Measurements from ENCODE around the gene INPP4B. TPM values are rescaled to one million over a fixed set of nuclear protein-coding genes. Genes with fewer than 3 reads are reported as not detected.
A peak's percentile ranks its signal among the peaks of the same experiment; 100 is the strongest.

Gene INPP4B
- total RNA-seq, 2 donors from 2014 or later = 8.2 to 16.6 TPM

DNA sequence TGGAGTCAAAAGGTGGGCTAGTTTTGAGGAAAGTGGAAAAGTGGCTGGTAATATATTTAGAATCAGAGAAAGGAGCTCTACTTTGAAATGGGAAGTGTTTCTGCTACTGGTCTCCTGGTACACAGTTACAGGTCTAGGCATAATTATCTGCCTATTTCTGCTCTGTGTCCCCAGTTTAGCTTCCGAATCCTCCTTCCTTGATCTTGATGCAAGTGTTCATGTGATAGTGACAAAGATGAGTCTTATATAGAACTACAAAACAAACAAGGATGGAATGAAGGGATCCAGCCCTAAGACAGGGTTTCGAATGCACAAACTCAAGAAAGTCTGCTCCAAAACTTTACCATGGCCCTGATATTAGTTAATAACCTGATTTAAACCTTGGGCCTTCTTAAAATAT lies 580.2 kb downstream of the INPP4B start:
- intact Hi-C loops (cut with DNase I) = no loop called here
- peak overlapping the region; percentile 45 to 70 (median 52) for H3K27ac ChIP-seq
- peaks cover 25% of the 10 kb centered on the region for H3K4me1 ChIP-seq
- no peaks in the 10 kb centered on the region for H3K9me3 ChIP-seq
- 87 to 95% methylated on average over 2 of the region's 2 CpGs for WGBS, 2 donors
- no peak for TF ChIP-seq POLR2A (IDR thresholded peaks at IDR 0.05)
- TF ChIP-seq, protein P1, sequence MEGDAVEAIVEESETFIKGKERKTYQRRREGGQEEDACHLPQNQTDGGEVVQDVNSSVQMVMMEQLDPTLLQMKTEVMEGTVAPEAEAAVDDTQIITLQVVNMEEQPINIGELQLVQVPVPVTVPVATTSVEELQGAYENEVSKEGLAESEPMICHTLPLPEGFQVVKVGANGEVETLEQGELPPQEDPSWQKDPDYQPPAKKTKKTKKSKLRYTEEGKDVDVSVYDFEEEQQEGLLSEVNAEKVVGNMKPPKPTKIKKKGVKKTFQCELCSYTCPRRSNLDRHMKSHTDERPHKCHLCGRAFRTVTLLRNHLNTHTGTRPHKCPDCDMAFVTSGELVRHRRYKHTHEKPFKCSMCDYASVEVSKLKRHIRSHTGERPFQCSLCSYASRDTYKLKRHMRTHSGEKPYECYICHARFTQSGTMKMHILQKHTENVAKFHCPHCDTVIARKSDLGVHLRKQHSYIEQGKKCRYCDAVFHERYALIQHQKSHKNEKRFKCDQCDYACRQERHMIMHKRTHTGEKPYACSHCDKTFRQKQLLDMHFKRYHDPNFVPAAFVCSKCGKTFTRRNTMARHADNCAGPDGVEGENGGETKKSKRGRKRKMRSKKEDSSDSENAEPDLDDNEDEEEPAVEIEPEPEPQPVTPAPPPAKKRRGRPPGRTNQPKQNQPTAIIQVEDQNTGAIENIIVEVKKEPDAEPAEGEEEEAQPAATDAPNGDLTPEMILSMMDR (IDR thresholded peaks at IDR 0.05) = no peak
- H3K36me3 ChIP-seq (replicated peaks in 1 of 2; ENCODE audit: insufficient read depth in 1 of 2, low read depth in 2 of 2) = no peaks in the 10 kb centered on the region
- ATAC-seq = peak; percentile 16
- no peaks in the 10 kb centered on the region for H3K27me3 ChIP-seq
- no peak overlapping the region for H3K4me3 ChIP-seq
- no peak for DNase-seq

DNA sequence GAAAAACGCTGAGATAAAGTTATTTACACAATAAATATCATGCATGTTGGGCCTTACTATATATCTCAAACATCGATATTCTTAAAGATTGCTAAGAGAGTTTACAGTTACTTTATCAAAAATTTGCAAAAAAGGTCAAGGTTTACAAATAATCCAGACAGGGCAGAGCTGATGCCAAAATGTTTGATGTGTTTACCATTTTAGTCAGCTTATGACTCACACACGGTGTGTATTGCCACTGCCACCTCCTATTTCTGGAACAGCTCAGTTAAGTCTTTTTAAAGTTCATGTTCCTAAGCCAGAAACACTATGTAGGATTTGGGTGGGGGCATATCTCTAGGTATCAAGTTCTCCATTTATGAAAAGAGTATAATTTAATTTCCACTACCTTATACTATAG lies 580.6 kb downstream of the INPP4B start:
- no peaks in the 10 kb centered on the region for H3K9me3 ChIP-seq
- intact Hi-C loops (cut with DNase I) = no loop called here
- ATAC-seq (peak; percentile 91), DNase-seq (peak; percentile 22 to 67 (median 60))
- H3K27me3 ChIP-seq = no peaks in the 10 kb centered on the region
- TF ChIP-seq, protein P1 (IDR thresholded peaks at IDR 0.05) = no peak
- H3K36me3 ChIP-seq (replicated peaks in 1 of 2; ENCODE audit: insufficient read depth in 1 of 2, low read depth in 2 of 2) = no peaks in the 10 kb centered on the region
- H3K4me3 ChIP-seq = no peak overlapping the region
- H3K27ac ChIP-seq = peak overlapping the region; percentile 45 to 70 (median 52)
- WGBS, 2 donors = 11 to 19% methylated on average over 3 of the region's 3 CpGs
- H3K4me1 ChIP-seq = peaks cover 25% of the 10 kb centered on the region

DNA sequence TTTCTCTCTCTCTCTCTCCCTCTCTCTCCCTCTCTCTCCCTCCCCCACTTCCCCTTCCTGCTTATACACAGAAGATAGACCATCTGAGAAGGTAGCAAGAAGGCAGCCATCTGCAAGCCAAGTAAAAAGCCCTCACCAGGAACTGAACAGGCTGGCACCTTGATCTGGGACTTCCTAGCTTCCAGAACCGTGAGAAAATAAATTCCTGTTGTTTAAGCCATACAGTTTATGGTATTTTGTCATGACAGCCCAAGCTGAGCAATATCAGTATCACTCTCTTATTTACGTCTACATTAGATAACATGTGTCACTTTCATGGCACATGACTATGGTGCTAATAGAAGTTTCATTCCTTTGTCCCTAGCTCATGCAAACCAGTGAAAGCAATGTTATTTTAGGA lies 581.1 kb downstream of the INPP4B start:
- no peaks in the 10 kb centered on the region for H3K36me3 ChIP-seq (replicated peaks in 1 of 2; ENCODE audit: insufficient read depth in 1 of 2, low read depth in 2 of 2)
- TF ChIP-seq, protein P1 (IDR thresholded peaks at IDR 0.05) = no peak
- TF ChIP-seq POLR2A (IDR thresholded peaks at IDR 0.05) = no peak
- WGBS, 2 donors = 13 to 15% methylated on average over 2 of the region's 2 CpGs
- peak in 2 of 4 donors; percentile 11 to 22 for DNase-seq
- no peaks in the 10 kb centered on the region for H3K9me3 ChIP-seq
- H3K27me3 ChIP-seq = no peaks in the 10 kb centered on the region
- H3K27ac ChIP-seq = peak overlapping the region; percentile 45 to 70 (median 52)
- intact Hi-C loops (cut with DNase I) = no loop called here
- peaks cover 25% of the 10 kb centered on the region for H3K4me1 ChIP-seq
- no peak overlapping the region for H3K4me3 ChIP-seq
- ATAC-seq = peak; percentile 78

DNA sequence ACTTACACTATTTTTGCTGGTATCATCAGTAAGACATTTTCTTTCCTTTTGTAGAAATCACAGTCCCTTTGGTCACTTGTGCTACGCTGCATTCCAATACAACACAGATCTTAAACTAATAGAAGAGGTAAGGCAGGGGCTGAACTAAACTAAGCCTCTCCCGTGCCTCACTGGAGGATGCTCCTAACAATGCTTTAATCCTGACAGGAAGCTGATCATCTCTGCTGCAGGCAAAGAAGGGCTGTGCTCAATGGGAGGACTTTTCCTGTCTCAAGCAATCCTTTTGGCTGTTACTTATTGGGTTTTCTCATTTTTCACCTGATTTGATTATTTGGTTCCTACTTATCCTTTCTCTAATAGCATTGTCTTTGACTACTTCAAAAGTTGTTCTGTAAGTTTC lies 583.1 kb downstream of the INPP4B start:
- TF ChIP-seq, protein P1 (IDR thresholded peaks at IDR 0.05) = no peak
- no peak for TF ChIP-seq POLR2A (IDR thresholded peaks at IDR 0.05)
- DNase-seq = no peak

DNA sequence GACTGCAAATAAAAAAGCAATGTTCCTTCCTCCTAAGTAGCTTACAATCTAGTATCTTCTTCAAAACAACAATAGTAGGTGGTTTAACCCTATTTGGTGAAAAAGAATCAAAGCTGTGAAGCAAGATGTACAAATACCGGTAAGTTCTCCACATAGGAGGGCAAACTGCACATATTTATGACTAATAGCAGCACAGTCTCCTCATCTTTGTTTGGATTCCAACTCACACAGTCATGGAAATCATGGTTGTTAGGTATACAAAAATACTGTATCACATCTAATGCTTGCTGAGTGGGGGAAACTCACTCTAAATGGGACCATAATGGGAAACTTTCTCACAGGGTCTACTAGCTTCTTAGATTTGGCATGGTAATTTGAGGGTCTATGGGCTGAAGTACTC lies 597.2 kb downstream of the INPP4B start:
- no peak overlapping the region for H3K4me3 ChIP-seq
- H3K9me3 ChIP-seq = no peaks in the 10 kb centered on the region
- WGBS, 2 donors = 88 to 93% methylated on average over 1 of the region's 1 CpG
- TF ChIP-seq, protein P1 (IDR thresholded peaks at IDR 0.05) = no peak
- no peak for TF ChIP-seq POLR2A (IDR thresholded peaks at IDR 0.05)
- H3K36me3 ChIP-seq (replicated peaks in 1 of 2; ENCODE audit: insufficient read depth in 1 of 2, low read depth in 2 of 2) = no peaks in the 10 kb centered on the region
- no peaks in the 10 kb centered on the region for H3K4me1 ChIP-seq
- DNase-seq (no peak), ATAC-seq (no peak)
- no peak overlapping the region for H3K27ac ChIP-seq
- H3K27me3 ChIP-seq = no peaks in the 10 kb centered on the region
- intact Hi-C loops (cut with DNase I) = no loop called here

More for the DNA sequence above, 583.1 kb downstream of the INPP4B start:
- H3K9me3 ChIP-seq = no peaks in the 10 kb centered on the region
- ATAC-seq = no peak
- no peaks in the 10 kb centered on the region for H3K36me3 ChIP-seq (replicated peaks in 1 of 2; ENCODE audit: insufficient read depth in 1 of 2, low read depth in 2 of 2)
- peaks cover 25% of the 10 kb centered on the region for H3K4me1 ChIP-seq
- intact Hi-C loops (cut with DNase I) = no loop called here
- no peaks in the 10 kb centered on the region for H3K27me3 ChIP-seq
- WGBS, 2 donors = 88 to 92% methylated on average over 2 of the region's 2 CpGs
- no peak overlapping the region for H3K4me3 ChIP-seq
- no peak overlapping the region for H3K27ac ChIP-seq

Measured in body of pancreas (tissue), 4 donors.